ENCODE results near the gene ABI2. TPM values are rescaled to one million over a fixed set of nuclear protein-coding genes. Genes with fewer than 3 reads are reported as not detected.

The ABI2 gene
- total RNA-seq = 16.2 and 22.3 TPM in 2 replicates

GRCh38 chr2:203327901-203328759, at the start of gene ABI2:
Gene ABI2 (plus strand): TSS chr2:203328394. CDS start chr2:203328515, 121 bp downstream.

Other genes starting within 250 kb of the ABI2 start
- gene CYP20A1, start 89.4 kb upstream of the ABI2 start, total RNA-seq = 16.9 and 19.7 TPM in 2 replicates
- 17.1 and 28.6 TPM in 2 replicates for gene RAPH1, start 206.9 kb downstream of the ABI2 start, total RNA-seq